HG03460 (cell line): ENCODE data around the gene METAP1D.
"Not testable (repeated sequence)": the region's sequence is repeated elsewhere in the genome, so short reads cannot be mapped to it uniquely, and the experiment has no call there.

ENCODE experiments used
- ATAC-seq: cut with Tn5 transposase; IDR thresholded peaks from one replicate; pipeline ENCODE4 v1.9.1; 2021; ENCODE audit not compliant: unreplicated experiment

The METAP1D gene

GRCh38 chr2:172047566-172048507 lies 48.1 kb downstream of the METAP1D start:
- no peak for ATAC-seq

GRCh38 chr2:172048508-172049503 lies 49.1 kb downstream of the METAP1D start:
- ATAC-seq: no peak

- ATAC-seq: no peak
Measured at GRCh38 chr2:172049567-172050120, 49.9 kb downstream of the METAP1D start.

GRCh38 chr2:172050479-172051125 lies 50.8 kb downstream of the METAP1D start:
- no peak for ATAC-seq

GRCh38 chr2:172052000-172052983 lies 52.5 kb downstream of the METAP1D start:
- no peak for ATAC-seq

GRCh38 chr2:172053486-172053885 lies 53.7 kb downstream of the METAP1D start:
- ATAC-seq: no peak

- ATAC-seq: no peak
Measured at GRCh38 chr2:172056293-172056692, 56.5 kb downstream of the METAP1D start.

- no peak for ATAC-seq
Measured at GRCh38 chr2:172058660-172059059, 58.9 kb downstream of the METAP1D start.

GRCh38 chr2:172060118-172060517 lies 60.4 kb downstream of the METAP1D start:
- not testable (repeated sequence) for ATAC-seq

GRCh38 chr2:172062402-172063004 lies 62.8 kb downstream of the METAP1D start:
- ATAC-seq: no peak

- ATAC-seq: no peak
Measured at GRCh38 chr2:172063446-172063845, 63.7 kb downstream of the METAP1D start.

- no peak for ATAC-seq
Measured at GRCh38 chr2:172065111-172065510, 65.4 kb downstream of the METAP1D start.

GRCh38 chr2:172066394-172066886 lies 66.7 kb downstream of the METAP1D start:
- no peak for ATAC-seq

- not testable (repeated sequence) for ATAC-seq
Measured at GRCh38 chr2:172067905-172068304, 68.2 kb downstream of the METAP1D start.

- ATAC-seq: no peak
Measured at GRCh38 chr2:172070936-172071335, 71.2 kb downstream of the METAP1D start.

- no peak for ATAC-seq
Measured at GRCh38 chr2:172072303-172072702, 72.5 kb downstream of the METAP1D start.

GRCh38 chr2:172072706-172073105 lies 73.0 kb downstream of the METAP1D start:
- no peak for ATAC-seq

GRCh38 chr2:172073518-172073917 lies 73.8 kb downstream of the METAP1D start:
- no peak for ATAC-seq

- no peak for ATAC-seq
Measured at GRCh38 chr2:172074254-172074653, 74.5 kb downstream of the METAP1D start.
